Spleen (tissue), 11 donors: Measurements from ENCODE around the gene POLRMT. TPM values are rescaled to one million over a fixed set of nuclear protein-coding genes. Genes with fewer than 3 reads are reported as not detected.

ENCODE experiments used
- DNase-seq: peaks from one replicate; pipeline ENCODE4 v3.0.0-alpha.2; 2020
- H3K27ac ChIP-seq, 8 donors: fragments of 200-600 bp; sonication (generic) in 7 of 8; 1 replicate in 4 of 8; 2 replicates in 4 of 8; pipeline versions ENCODE4 v1.5.0 to v1.8.0; 2016 to 2021; ENCODE audit warnings: inconsistent platforms in 4 of 8, mild to moderate bottlenecking in 4 of 8, moderate library complexity in 1 of 8
- H3K27me3 ChIP-seq, 7 donors: fragments of 200-600 bp; sonication (generic) in 6 of 7; replicated peaks in 1 of 7; 1 replicate in 4 of 7; 2 replicates in 3 of 7; pipeline versions ENCODE4 v1.5.0 to v1.8.0; 2016 to 2021; ENCODE audit warnings: inconsistent platforms in 3 of 7, mild to moderate bottlenecking in 1 of 7
- H3K36me3 ChIP-seq, 6 donors: fragments of 200-600 bp; sonication (generic) in 5 of 6; 1 replicate in 4 of 6; 2 replicates in 2 of 6; pipeline versions ENCODE4 v1.5.0 to v1.8.0; 2016 to 2021; ENCODE audit warnings: inconsistent platforms in 2 of 6
- H3K4me1 ChIP-seq, 6 donors: fragments of 200-600 bp; sonication (generic) in 5 of 6; 1 replicate in 3 of 6; 2 replicates in 3 of 6; pipeline versions ENCODE4 v1.5.0 to v1.8.0; 2016 to 2021; ENCODE audit warnings: inconsistent platforms in 3 of 6
- H3K4me3 ChIP-seq, 8 donors: fragments of 200-600 bp; sonication (generic) in 7 of 8; 1 replicate in 4 of 8; 2 replicates in 4 of 8; pipeline versions ENCODE4 v1.5.0 to v1.8.0; 2016 to 2021; ENCODE audit warnings: inconsistent platforms in 4 of 8, mild to moderate bottlenecking in 4 of 8, moderate library complexity in 2 of 8
- H3K9me3 ChIP-seq, 8 donors: fragments of 200-600 bp; sonication (generic) in 7 of 8; 1 replicate in 4 of 8; 2 replicates in 4 of 8; pipeline versions ENCODE4 v1.5.0 to v1.8.0; 2016 to 2021; ENCODE audit warnings: inconsistent platforms in 4 of 8
- POLR2A ChIP-seq, 3 donors: fragments of 450-650 bp; IDR thresholded peaks; one replicate each; pipeline ENCODE4 v1.5.1; 2017; ENCODE audit warnings: antibody characterized with exemption in 3 of 3, mild to moderate bottlenecking in 1 of 3
- POLR2AphosphoS5 ChIP-seq, 3 donors: sonication (generic); formaldehyde crosslinking; IDR thresholded peaks; one replicate each; pipeline ENCODE4 v1.5.1; 2017; ENCODE audit warnings: antibody characterized with exemption in 3 of 3
- WGBS, 5 donors: extraction: QIAGEN DNeasy Blood & Tissue Kit in 3 of 5; methylation state at CpG; one replicate each; pipeline versions ENCODE4 v1.1.5 to v1.1.7; 2013 to 2018; 5-methylcytosine and 5-hydroxymethylcytosine counted together
- intact Hi-C: fragments of 100-400 bp; cut with DNase I; formaldehyde crosslinking; loops from one replicate; pipeline ENCODE4 v1.15.0; 2023; ENCODE audit warnings: low total_unique reads
- polyA plus RNA-seq, 3 donors: library from polyadenylated mRNA; stranded (reverse); fragments of 200-250 nt; gene quantifications; one replicate each; pipeline ENCODE4 v1.2.1, GENCODE V29; 2013
- total RNA-seq, 7 donors: library from RNA; depleted of rRNA in 3 of 7; stranded (reverse); fragments of >200 nt in 3 of 7; fragmentation: NEBNext Ultra II Directional in 4 of 7; extraction: Animal tissue kit (Norgen Biotek cat#: 25700) in 4 of 7; gene quantifications; one replicate each; pipeline versions ENCODE4 v1.1.0 to v1.2.1, GENCODE V29; 2016 to 2021
- TF ChIP-seq, protein P1 (sequence below), 11 experiments: fragments of 200-600 bp in 7 of 11; fragments of 450-650 bp in 4 of 11; sonication (generic) in 4 of 11; IDR thresholded peaks in 8 of 11; conservative IDR thresholded peaks in 3 of 11; 1 replicate in 7 of 11; 2 replicates in 4 of 11; pipeline versions ENCODE4 v1.4.0 to v1.8.0; 2016 to 2021; ENCODE audit warnings: antibody characterized with exemption in 11 of 11, inconsistent platforms in 4 of 11, mild to moderate bottlenecking in 1 of 11
- donor health status: healthy with polysubstance abuse.
- donor health status: DM: no; HTN: no; CAD: no; lungs with moderate emphysema.
- donor health status: DM: no; HTN: no; CAD: no.
- donor health status: Bipolar disorder and iron deficiency.
- donor health status: healthy.
- donor health status: DM: no; HTN: no; CAD: no.
- donor health status: DM: yes; HTN: yes; CAD: no.

Gene POLRMT
- total and polyA plus RNA-seq, 10 donors = 28.6 to 105 (median 50.9) TPM

DNA sequence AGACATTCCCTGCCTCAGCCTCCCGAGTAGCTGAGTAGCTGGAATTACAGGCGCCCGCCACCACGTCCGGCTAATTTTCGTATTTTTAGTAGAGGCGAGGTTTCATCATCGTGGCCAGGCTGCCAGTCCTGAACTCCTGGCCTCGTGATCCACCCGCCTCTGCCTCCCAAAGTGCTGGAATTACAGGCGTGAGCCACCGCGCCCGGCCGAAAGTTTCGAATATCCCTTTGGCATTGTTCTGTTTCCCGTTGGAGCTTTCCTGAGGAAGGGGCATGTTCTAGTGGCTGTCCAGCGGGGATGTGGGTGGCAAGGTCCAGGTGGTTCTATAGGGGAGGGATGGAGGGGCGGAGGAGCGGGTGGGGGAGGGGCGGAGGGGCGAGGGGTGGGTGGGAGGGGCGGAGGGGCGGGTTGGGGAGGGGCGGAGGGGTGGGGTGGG, 63.1 kb downstream of the POLRMT start:
- Histone ChIP-seq H3K9me3 (no peaks in the 10 kb centered on the region), H3K4me3 (no peak overlapping the region), H3K27ac (peak overlapping the region in 2 of 8 donors; percentile 48 to 68), H3K36me3 (no peaks in the 10 kb centered on the region), H3K4me1 (peaks cover 22 to 43% (median 32%) of the 10 kb centered on the region in 6 donors), H3K27me3 (no peaks in the 10 kb centered on the region)
- WGBS, 5 donors = 62 to 75% (median 70%) methylated on average over 16 to 20 of the region's 25 CpGs
- no peak for TF ChIP-seq POLR2A (IDR thresholded peaks at IDR 0.05)
- DNase-seq = no peak
- intact Hi-C loops = loop anchor here (5.0 kb wide), 1 partner anchor 38 kb away; the partner anchor contains the start of gene CDC34

DNA sequence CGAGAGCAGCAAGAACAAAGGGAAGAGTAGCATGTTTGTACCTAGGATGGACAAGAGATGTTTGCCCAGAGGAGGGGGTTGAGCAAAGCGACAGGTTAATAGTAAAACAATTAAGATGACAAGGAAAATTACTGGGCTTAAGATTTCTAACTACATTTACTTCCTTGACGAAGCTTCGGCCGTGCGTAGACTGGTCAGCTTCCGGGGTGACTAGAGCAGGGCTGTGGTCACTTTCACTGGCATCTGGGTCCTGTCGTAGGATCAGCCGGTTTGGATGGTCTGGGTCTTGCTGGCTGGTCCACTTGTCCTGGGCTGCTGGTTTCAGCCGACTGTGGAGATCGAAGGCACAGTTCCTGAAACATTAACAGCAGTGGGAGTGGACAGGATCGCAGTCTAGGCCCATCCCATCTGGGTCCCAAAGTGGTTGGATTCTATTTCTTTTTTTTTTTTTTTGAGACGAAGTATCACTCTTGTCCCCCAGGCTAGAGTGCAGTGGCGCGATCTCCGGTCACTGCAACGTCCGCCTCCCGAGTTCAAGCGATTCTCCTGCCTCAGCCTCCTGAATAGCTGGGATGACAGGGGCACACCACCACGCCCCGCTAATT, 65.9 kb downstream of the POLRMT start:
- H3K4me1 ChIP-seq = peaks cover 0 to 18% (median 9%) of the 10 kb centered on the region in 6 donors
- TF ChIP-seq POLR2AphosphoS5 (IDR thresholded peaks at IDR 0.05) (no peak), POLR2A (IDR thresholded peaks at IDR 0.05) (no peak)
- TF ChIP-seq, protein P1, sequence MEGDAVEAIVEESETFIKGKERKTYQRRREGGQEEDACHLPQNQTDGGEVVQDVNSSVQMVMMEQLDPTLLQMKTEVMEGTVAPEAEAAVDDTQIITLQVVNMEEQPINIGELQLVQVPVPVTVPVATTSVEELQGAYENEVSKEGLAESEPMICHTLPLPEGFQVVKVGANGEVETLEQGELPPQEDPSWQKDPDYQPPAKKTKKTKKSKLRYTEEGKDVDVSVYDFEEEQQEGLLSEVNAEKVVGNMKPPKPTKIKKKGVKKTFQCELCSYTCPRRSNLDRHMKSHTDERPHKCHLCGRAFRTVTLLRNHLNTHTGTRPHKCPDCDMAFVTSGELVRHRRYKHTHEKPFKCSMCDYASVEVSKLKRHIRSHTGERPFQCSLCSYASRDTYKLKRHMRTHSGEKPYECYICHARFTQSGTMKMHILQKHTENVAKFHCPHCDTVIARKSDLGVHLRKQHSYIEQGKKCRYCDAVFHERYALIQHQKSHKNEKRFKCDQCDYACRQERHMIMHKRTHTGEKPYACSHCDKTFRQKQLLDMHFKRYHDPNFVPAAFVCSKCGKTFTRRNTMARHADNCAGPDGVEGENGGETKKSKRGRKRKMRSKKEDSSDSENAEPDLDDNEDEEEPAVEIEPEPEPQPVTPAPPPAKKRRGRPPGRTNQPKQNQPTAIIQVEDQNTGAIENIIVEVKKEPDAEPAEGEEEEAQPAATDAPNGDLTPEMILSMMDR (IDR thresholded peaks at IDR 0.05 in 8 of 11, conservative IDR thresholded peaks at IDR 0.05 in 3 of 11) = no peak
- no peak for DNase-seq
- no peaks in the 10 kb centered on the region for H3K27me3 ChIP-seq
- H3K36me3 ChIP-seq = no peaks in the 10 kb centered on the region
- peak overlapping the region in 1 of 8 donors; percentile 54 for H3K4me3 ChIP-seq
- H3K9me3 ChIP-seq = no peaks in the 10 kb centered on the region
- peak overlapping the region in 7 of 8 donors; percentile 63 to 94 (median 79) for H3K27ac ChIP-seq
- 82 to 93% (median 89%) methylated on average over 5 to 22 of the region's 22 CpGs for WGBS, 5 donors
- intact Hi-C loops = no loop called here

Other genes starting within 250 kb of the POLRMT start
- gene C2CD4C, start 224.4 kb downstream of the POLRMT start, total RNA-seq = 1 to 10 TPM in 2 of 7 donors, under 1 TPM in 4, not detected in 1; 0.23 to 2.1 (median 0.85) TPM
- under 1 TPM; 0.26 to 0.91 (median 0.67) TPM for gene C2CD4C, start 224.4 kb downstream of the POLRMT start, polyA plus RNA-seq
- gene SHC2, start 172.5 kb downstream of the POLRMT start, total RNA-seq = 10 to 100 TPM; 25.5 to 90.1 (median 43.2) TPM
- 100 to 1,000 TPM in 1 of 3 donors, 10 to 100 TPM in 2; 19.6 to 123 (median 78.5) TPM for gene SHC2, start 172.5 kb downstream of the POLRMT start, polyA plus RNA-seq
- gene MADCAM1, start 137.1 kb downstream of the POLRMT start, total RNA-seq = 10 to 100 TPM in 3 of 7 donors, 1 to 10 TPM in 4; 5.1 to 33.6 (median 5.9) TPM
- 10 to 100 TPM in 1 of 3 donors, 1 to 10 TPM in 2; 3.0 to 23.9 (median 3.4) TPM for gene MADCAM1, start 137.1 kb downstream of the POLRMT start, polyA plus RNA-seq
- gene TPGS1, start 126.0 kb downstream of the POLRMT start, total RNA-seq = 10 to 100 TPM; 16.1 to 23.7 (median 19.5) TPM
- 10 to 100 TPM in 2 of 3 donors, 1 to 10 TPM in 1; 9.8 to 24.4 (median 19.4) TPM for gene TPGS1, start 126.0 kb downstream of the POLRMT start, polyA plus RNA-seq
- gene CDC34, start 101.8 kb downstream of the POLRMT start, total RNA-seq = 10 to 100 TPM; 36.5 to 52.4 (median 48.3) TPM
- gene CDC34, start 101.8 kb downstream of the POLRMT start, polyA plus RNA-seq = 10 to 100 TPM; 35.9 to 83.9 (median 68.7) TPM
- 10 to 100 TPM in 4 of 7 donors, 1 to 10 TPM in 3; 3.9 to 19.5 (median 13.5) TPM for gene GZMM, start 89.5 kb downstream of the POLRMT start, total RNA-seq
- 10 to 100 TPM in 2 of 3 donors, 1 to 10 TPM in 1; 9.4 to 19.1 (median 16.3) TPM for gene GZMM, start 89.5 kb downstream of the POLRMT start, polyA plus RNA-seq
- 100 to 1,000 TPM; 180 to 307 (median 274) TPM for gene BSG, start 60.9 kb downstream of the POLRMT start, total RNA-seq
- gene BSG, start 60.9 kb downstream of the POLRMT start, polyA plus RNA-seq = 100 to 1,000 TPM in 2 of 3 donors, 10 to 100 TPM in 1; 95.3 to 141 (median 139) TPM
- gene HCN2, start 43.7 kb downstream of the POLRMT start, total RNA-seq = 1 to 10 TPM in 1 of 7 donors, under 1 TPM in 4, not detected in 2; 0.19 to 1.1 (median 0.54) TPM
- gene HCN2, start 43.7 kb downstream of the POLRMT start, polyA plus RNA-seq = under 1 TPM; 0.09 to 0.19 (median 0.11) TPM
- under 1 TPM in 2 of 7 donors, not detected in 5; 0.27 to 0.61 TPM for gene FGF22, start 6.3 kb upstream of the POLRMT start, total RNA-seq
- gene FGF22, start 6.3 kb upstream of the POLRMT start, polyA plus RNA-seq = under 1 TPM in 2 of 3 donors, not detected in 1; 0.10 to 0.20 TPM
- 10 to 100 TPM; 49.2 to 95.1 (median 57.7) TPM for gene RNF126, start 29.7 kb upstream of the POLRMT start, total RNA-seq
- 10 to 100 TPM; 38.1 to 55.3 (median 45.0) TPM for gene RNF126, start 29.7 kb upstream of the POLRMT start, polyA plus RNA-seq
- 10 to 100 TPM; 11.5 to 43.4 (median 16.6) TPM for gene FSTL3, start 42.9 kb upstream of the POLRMT start, total RNA-seq
- 10 to 100 TPM in 2 of 3 donors, 1 to 10 TPM in 1; 5.6 to 31.2 (median 10.9) TPM for gene FSTL3, start 42.9 kb upstream of the POLRMT start, polyA plus RNA-seq
- gene PRSS57, start 61.9 kb upstream of the POLRMT start, total RNA-seq = 1 to 10 TPM in 2 of 7 donors, under 1 TPM in 3, not detected in 2; 0.46 to 2.5 (median 0.60) TPM
- gene PRSS57, start 61.9 kb upstream of the POLRMT start, polyA plus RNA-seq = under 1 TPM; 0.24 to 0.70 (median 0.27) TPM
- 10 to 100 TPM; 19.9 to 80.1 (median 30.0) TPM for gene PALM, start 75.4 kb upstream of the POLRMT start, total RNA-seq
- 10 to 100 TPM in 1 of 3 donors, 1 to 10 TPM in 2; 6.0 to 24.1 (median 7.0) TPM for gene PALM, start 75.4 kb upstream of the POLRMT start, polyA plus RNA-seq
- gene MISP, start 117.6 kb upstream of the POLRMT start, total RNA-seq = not detected
- gene MISP, start 117.6 kb upstream of the POLRMT start, polyA plus RNA-seq = under 1 TPM in 1 of 3 donors, not detected in 2; 0.13 TPM
- gene PTBP1, start 163.9 kb upstream of the POLRMT start, total RNA-seq = 100 to 1,000 TPM; 147 to 305 (median 247) TPM
- gene PTBP1, start 163.9 kb upstream of the POLRMT start, polyA plus RNA-seq = 100 to 1,000 TPM in 1 of 3 donors, 10 to 100 TPM in 2; 89.9 to 130 (median 98.6) TPM
- under 1 TPM in 5 of 7 donors, not detected in 2; 0.27 to 0.79 (median 0.43) TPM for gene PLPPR3, start 188.4 kb upstream of the POLRMT start, total RNA-seq
- under 1 TPM in 1 of 3 donors, not detected in 2; 0.03 TPM for gene PLPPR3, start 188.4 kb upstream of the POLRMT start, polyA plus RNA-seq
- 10 to 100 TPM in 3 of 7 donors, 1 to 10 TPM in 4; 3.1 to 69.7 (median 9.6) TPM for gene AZU1, start 194.3 kb upstream of the POLRMT start, total RNA-seq
- 1 to 10 TPM; 1.7 to 7.6 (median 4.2) TPM for gene AZU1, start 194.3 kb upstream of the POLRMT start, polyA plus RNA-seq
- 100 to 1,000 TPM in 1 of 7 donors, 10 to 100 TPM in 3, 1 to 10 TPM in 3; 2.8 to 168 (median 11.7) TPM for gene PRTN3, start 207.5 kb upstream of the POLRMT start, total RNA-seq
- gene PRTN3, start 207.5 kb upstream of the POLRMT start, polyA plus RNA-seq = 1 to 10 TPM in 2 of 3 donors, under 1 TPM in 1; 0.89 to 3.3 (median 1.3) TPM
- gene ELANE, start 218.8 kb upstream of the POLRMT start, total RNA-seq = 100 to 1,000 TPM in 1 of 7 donors, 10 to 100 TPM in 4, 1 to 10 TPM in 2; 3.9 to 137 (median 17.0) TPM
- 1 to 10 TPM; 2.8 to 6.7 (median 5.4) TPM for gene ELANE, start 218.8 kb upstream of the POLRMT start, polyA plus RNA-seq
- 10 to 100 TPM; 11.3 to 59.5 (median 26.2) TPM for gene CFD, start 226.1 kb upstream of the POLRMT start, total RNA-seq
- gene CFD, start 226.1 kb upstream of the POLRMT start, polyA plus RNA-seq = 10 to 100 TPM in 2 of 3 donors, 1 to 10 TPM in 1; 6.6 to 25.3 (median 18.4) TPM